K562 (cell line): ENCODE data around the gene TMEM163. TPM values are rescaled to one million over a fixed set of nuclear protein-coding genes. Genes with fewer than 3 reads are reported as not detected.
A peak's percentile ranks its signal among the peaks of the same experiment; 100 is the strongest.

Experiments used
- ATAC-seq: fragments of 200-7000 bp; cut with Tn5 transposase; 3 replicates; pipeline ENCODE4 v1.9.1; 2020; ENCODE audit warnings: moderate library complexity
- BruUV-seq: library from RNA; stranded (reverse); fragments of 400-500 nt; replicated peaks from 2 replicates; lab custom pipeline; 2021; lab: Mats Ljungman, UMichigan
- CTCF ChIA-PET: fragments of 300-600 bp; formaldehyde crosslinking; extraction: SDS; loops from one replicate; lab custom pipeline; 2021; ENCODE audit warnings: low intra/inter-chr PET ratio; lab: Yijun Ruan, JAX
- POLR2A ChIA-PET: fragments of 300-600, 350-650 bp; sonication (Branson Sonifier 250); formaldehyde crosslinking; extraction: SDS; loops from one replicate; lab custom pipeline; 2021; ENCODE audit warnings: antibody characterized with exemption, inconsistent platforms; lab: Yijun Ruan, JAX
- DNase-seq, 4 experiments: peaks; one replicate each; pipeline versions ENCODE4 v3.0.0 to v3.0.0-alpha.2; 2011 to 2018; ENCODE audit warnings: low spot score in 3 of 4, mixed read lengths in 3 of 4; ENCODE audit errors: extremely low read depth in 1 of 4
- FAIRE-seq: peaks from 2 replicates; lab custom pipeline; 2011; peaks lifted over from hg19 to GRCh38; lab: Jason Lieb, UNC
- H2AFZ ChIP-seq: 2 replicates; pipeline ENCODE4 v1.6.0; 2011; ENCODE audit warnings: low read depth, low read length, control low read depth, inconsistent platforms
- H3K27ac ChIP-seq: fragments of 200-600 bp; 3 replicates; pipeline ENCODE4 v1.8.0; 2011; ENCODE audit warnings: low read depth, mild to moderate bottlenecking, control low read depth, inconsistent platforms, low read length, moderate library complexity, mixed read lengths; ENCODE audit errors: extremely low read depth
- H3K27me3 ChIP-seq, 2 experiments: fragments of 300-600 bp in 1 of 2; 2 replicates in 1 of 2; 3 replicates in 1 of 2; pipeline versions ENCODE4 v1.6.0 to v1.8.0; 2011; ENCODE audit warnings: inconsistent platforms in 2 of 2, low read length in 2 of 2, mild to moderate bottlenecking in 1 of 2, mixed read lengths in 1 of 2, moderate library complexity in 1 of 2; ENCODE audit not compliant: control insufficient read depth in 2 of 2, insufficient read depth in 2 of 2
- H3K36me3 ChIP-seq: fragments of 300-600 bp; 3 replicates; pipeline ENCODE4 v1.8.0; 2011; ENCODE audit warnings: mild to moderate bottlenecking, low read length, inconsistent platforms; ENCODE audit not compliant: control insufficient read depth, insufficient read depth
- H3K4me1 ChIP-seq, 2 experiments: fragments of 200-600 bp in 1 of 2; replicated peaks in 1 of 2; 2 replicates in 1 of 2; 3 replicates in 1 of 2; pipeline versions ENCODE4 v1.5.1 to v1.8.0; 2011; ENCODE audit warnings: inconsistent platforms in 2 of 2, low read length in 2 of 2, mild to moderate bottlenecking in 1 of 2, mixed read lengths in 1 of 2, moderate library complexity in 1 of 2; ENCODE audit not compliant: control insufficient read depth in 2 of 2, insufficient read depth in 2 of 2
- H3K4me2 ChIP-seq: 2 replicates; pipeline ENCODE4 v1.6.1; 2011; ENCODE audit warnings: low read length, control low read depth, inconsistent platforms, mixed read lengths; ENCODE audit not compliant: insufficient read depth
- H3K4me3 ChIP-seq: fragments of 200-600 bp; sonication (generic), shearing (Covaris generic); 2 replicates; pipeline ENCODE4 v1.5.1; 2016; ENCODE audit warnings: control low read depth, inconsistent platforms
- H3K79me2 ChIP-seq: fragments of 200-600 bp; 3 replicates; pipeline ENCODE4 v1.8.0; 2011; ENCODE audit warnings: low read length, inconsistent platforms; ENCODE audit not compliant: control insufficient read depth, insufficient read depth
- H3K9ac ChIP-seq, 2 experiments: 2 replicates each; pipeline versions ENCODE4 v1.6.0 to v1.6.1; 2011; ENCODE audit warnings: low read depth in 2 of 2, low read length in 2 of 2, control low read depth in 1 of 2, inconsistent platforms in 1 of 2, mild to moderate bottlenecking in 1 of 2, mixed read lengths in 1 of 2; ENCODE audit not compliant: insufficient read depth in 1 of 2
- H3K9me1 ChIP-seq: one replicate; pipeline ENCODE4 v1.6.0; 2011; ENCODE audit warnings: inconsistent platforms, mild to moderate bottlenecking, low read length, moderate library complexity; ENCODE audit not compliant: control insufficient read depth, insufficient read depth
- H3K9me3 ChIP-seq: replicated peaks from 2 replicates; pipeline ENCODE4 v1.5.1; 2011; ENCODE audit warnings: low read depth, low read length, inconsistent platforms; ENCODE audit not compliant: control insufficient read depth, insufficient read depth
- H4K20me1 ChIP-seq: replicated peaks from 2 replicates; pipeline ENCODE4 v1.6.1; 2011; ENCODE audit warnings: low read length, inconsistent platforms, mixed read lengths; ENCODE audit not compliant: control insufficient read depth, insufficient read depth
- NFE2L1 ChIP-seq: fragments of 450-650 bp; IDR thresholded peaks from 2 replicates; pipeline ENCODE4 v1.6.1; 2016; ENCODE audit warnings: missing genetic modification characterization, low read depth, mild to moderate bottlenecking, missing compliant biosample characterization, moderate library complexity, borderline replicate concordance
- PRDM10 ChIP-seq: fragments of 450-650 bp; IDR thresholded peaks from 2 replicates; pipeline ENCODE4 v1.6.1; 2018; ENCODE audit not compliant: partially characterized antibody
- RBM25 ChIP-seq: fragments of 200-400 bp; formaldehyde crosslinking; IDR thresholded peaks from 2 replicates; pipeline ENCODE4 v1.6.1; 2018; ENCODE audit warnings: low read length, low read depth, moderate library complexity; ENCODE audit not compliant: severe bottlenecking
- SMARCA5 ChIP-seq: fragments of 450-650 bp; IDR thresholded peaks from 2 replicates; pipeline ENCODE4 v1.6.1; 2016
- TCF15 ChIP-seq: fragments of 250-450 bp; sonication (Bioruptor Pico); IDR thresholded peaks from 2 replicates; pipeline ENCODE4 v1.8.0; 2022; ENCODE audit warnings: moderate library complexity, mild to moderate bottlenecking, inconsistent platforms
- ZEB2 ChIP-seq: fragments of 450-650 bp; IDR thresholded peaks from 2 replicates; pipeline ENCODE4 v1.6.1; 2016
- ZNF121 ChIP-seq: sonication (generic); formaldehyde crosslinking; conservative IDR thresholded peaks from 2 replicates; pipeline ENCODE4 v1.8.0; 2022; ENCODE audit warnings: missing genetic modification reagents
- ZNF224 ChIP-seq: sonication (generic); formaldehyde crosslinking; IDR thresholded peaks from 2 replicates; pipeline ENCODE4 v1.8.0; 2022; ENCODE audit warnings: mild to moderate bottlenecking, missing genetic modification reagents
- ZNF23 ChIP-seq: fragments of 250-450 bp; sonication (Bioruptor Pico); IDR thresholded peaks from 2 replicates; pipeline ENCODE4 v1.4.0; 2020; ENCODE audit warnings: mild to moderate bottlenecking
- ZNF239 ChIP-seq: fragments of 250-450 bp; sonication (Bioruptor Pico); IDR thresholded peaks from 2 replicates; pipeline ENCODE4 v1.4.0; 2020; ENCODE audit warnings: mild to moderate bottlenecking
- WGBS: fragments of 100-300 bp; shearing (Covaris generic); methylation state at CpG from one replicate; pipeline ENCODE4 v1.1.6; 2016; ENCODE audit warnings: low coverage, mixed read lengths; ENCODE audit not compliant: insufficient coverage; ENCODE audit errors: missing lambda C conversion rate; 5-methylcytosine and 5-hydroxymethylcytosine counted together
- in situ Hi-C: fragments of 300-500 bp; cut with MboI; formaldehyde crosslinking; loops from 4 replicates; pipeline ENCODE4 v1.15.0; 2018; ENCODE audit warnings: inconsistent platforms, mixed read lengths
- intact Hi-C: fragments of 100-400 bp; cut with micrococcal nuclease; formaldehyde crosslinking; loops from 2 replicates; pipeline ENCODE4 v1.14.2; 2022
- polyA plus RNA-seq, 8 experiments: library from polyadenylated mRNA; depleted of rRNA in 4 of 8; stranded (reverse) in 5 of 8; unstranded in 3 of 8; fragments of >200 nt; fragmentation: Nextera tagmentation in 2 of 8; fragmentation: Illumina TruSeq in 1 of 8; extraction: Ambion mirVana in 2 of 8; extraction: Trizol in 1 of 8; gene quantifications; 2 replicates each; pipeline versions ENCODE4 v1.2.1 to v1.2.3, GENCODE V29; 2011 to 2014; ENCODE audit warnings: inconsistent platforms in 1 of 8, missing spikeins in 1 of 8
- total RNA-seq, 7 experiments: library from RNA; depleted of rRNA in 6 of 7; stranded (reverse); fragments of >200 nt in 6 of 7; fragmentation: Illumina TruSeq in 2 of 7; extraction: Trizol in 2 of 7; gene quantifications; 2 replicates each; pipeline versions ENCODE4 v1.2.1 to v1.2.3, GENCODE V29; 2011 to 2021; ENCODE audit warnings: low replicate concordance in 1 of 7
- TF ChIP-seq, protein P1 (sequence below): sonication (generic); formaldehyde crosslinking; IDR thresholded peaks from 2 replicates; pipeline ENCODE4 v1.9.0; 2022; ENCODE audit warnings: mild to moderate bottlenecking, missing genetic modification reagents

TMEM163 gene
- total and polyA plus RNA-seq, 9 of the 15 experiments (the other 6 are each of a cell fraction or from before 2014, with no cell fraction given) = 0.04 to 0.68 (median 0.16) TPM; not detected in 3

DNA sequence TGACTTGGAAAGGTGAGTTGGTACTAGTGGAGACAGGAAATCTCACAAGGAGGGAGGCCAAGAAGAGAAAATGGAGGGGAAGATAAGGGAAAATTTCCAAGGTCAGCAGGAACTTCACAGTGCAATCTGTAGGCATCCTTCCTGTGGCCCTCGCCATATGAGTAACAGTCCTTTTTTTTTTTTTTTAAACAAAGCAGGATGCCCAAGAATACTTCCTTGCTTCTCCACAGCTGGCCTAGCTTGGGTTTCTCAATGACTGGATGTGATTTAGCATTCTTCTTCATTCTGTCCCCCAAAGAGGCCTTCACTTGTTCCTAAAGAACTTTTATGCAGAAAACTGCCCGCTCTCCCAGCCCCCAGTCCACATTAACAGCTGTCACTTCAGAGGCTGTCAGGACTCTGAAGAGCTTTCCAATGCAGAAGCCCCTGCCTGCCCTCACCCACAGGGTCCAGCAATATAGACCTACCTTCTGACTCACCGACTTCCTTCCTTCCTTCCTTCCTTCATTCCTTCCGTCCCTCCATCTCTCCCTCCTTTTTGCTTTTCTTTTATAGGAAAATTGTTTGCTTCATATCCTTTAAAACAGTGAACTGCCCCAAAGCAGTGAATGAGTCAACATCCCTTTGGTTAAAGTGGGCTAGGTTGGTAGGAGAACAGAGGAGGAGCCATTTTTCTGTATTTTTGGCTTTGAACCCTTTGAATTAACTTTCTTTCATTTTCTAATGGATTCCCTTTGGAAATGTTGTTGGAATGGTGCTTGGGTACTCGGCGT, 292.9 kb downstream of the TMEM163 start (continued):
- TF ChIP-seq ZNF224 (CRISPR knock-in tag) = no peak

- no peaks in the 10 kb centered on the region for H4K20me1 ChIP-seq
- no peaks in the 10 kb centered on the region for H3K9me3 ChIP-seq
- CTCF ChIA-PET = no interaction called here
- intact Hi-C loops = no loop called here
- peak; percentile 21 for TF ChIP-seq PRDM10
- peak; percentile 87 for TF ChIP-seq ZNF121
- no peak for TF ChIP-seq ZEB2
- TF ChIP-seq, protein P1, sequence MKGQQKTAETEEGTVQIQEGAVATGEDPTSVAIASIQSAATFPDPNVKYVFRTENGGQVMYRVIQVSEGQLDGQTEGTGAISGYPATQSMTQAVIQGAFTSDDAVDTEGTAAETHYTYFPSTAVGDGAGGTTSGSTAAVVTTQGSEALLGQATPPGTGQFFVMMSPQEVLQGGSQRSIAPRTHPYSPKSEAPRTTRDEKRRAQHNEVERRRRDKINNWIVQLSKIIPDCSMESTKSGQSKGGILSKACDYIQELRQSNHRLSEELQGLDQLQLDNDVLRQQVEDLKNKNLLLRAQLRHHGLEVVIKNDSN (CRISPR knock-in tag) = no peak
- TF ChIP-seq TCF15 = no peak
- no peak for TF ChIP-seq SMARCA5
- TF ChIP-seq ZNF239 (CRISPR knock-in tag) = no peak
- TF ChIP-seq ZNF23 (CRISPR knock-in tag) = no peak
- TF ChIP-seq NFE2L1 (tag) = no peak
- peak; percentile 64 for TF ChIP-seq RBM25
- TF ChIP-seq, all 486 proteins: peak for 3
- ATAC-seq (no peak), DNase-seq (no peak), FAIRE-seq (no peak)
- no peak overlapping the region for H3K4me2 ChIP-seq
- H3K36me3 ChIP-seq = no peaks in the 10 kb centered on the region
- WGBS = 43% methylated on average over 6 of the region's 7 CpGs
- no peaks in the 10 kb centered on the region for H3K4me1 ChIP-seq
- in situ Hi-C loops = loop anchor here (25.0 kb wide), 2 partner anchors 309 to 534 kb away; no protein-coding TSS in a partner anchor
- no peak overlapping the region for H3K4me3 ChIP-seq
- H3K9ac ChIP-seq = no peak overlapping the region
- H2AFZ ChIP-seq = no peak overlapping the region
- no TSS peak for BruUV-seq
- POLR2A ChIA-PET = interaction anchor here (1.1 kb wide), 1 partner anchor 10 kb away, joined by 7 read pairs; no protein-coding TSS in a partner anchor
- H3K79me2 ChIP-seq = no peaks in the 10 kb centered on the region
- no peak overlapping the region for H3K27ac ChIP-seq
- H3K27me3 ChIP-seq = no peaks in the 10 kb centered on the region
- peaks cover 4% of the 10 kb centered on the region for H3K9me1 ChIP-seq
Measured at GRCh38 chr2:134421556-134422328, 297.1 kb downstream of the TMEM163 start.
